SK-N-SH (cell line): ENCODE measurements around the gene PCDH17.

Source experiments
- CHD2 ChIP-seq: fragments of 150-350 bp; IDR thresholded peaks from 2 replicates; pipeline ENCODE4 v1.6.1; 2018; ENCODE audit warnings: low read length; ENCODE audit not compliant: partially characterized antibody
- CTCF ChIP-seq: fragments of 200-600 bp; sonication (generic); IDR thresholded peaks from 2 replicates; pipeline ENCODE4 v1.6.1; 2017; ENCODE audit warnings: antibody characterized with exemption, mild to moderate bottlenecking, moderate library complexity
- GATA2 ChIP-seq: sonication (generic); formaldehyde crosslinking; IDR thresholded peaks from 2 replicates; pipeline ENCODE4 v1.5.0; 2020; ENCODE audit warnings: mild to moderate bottlenecking, missing genetic modification reagents
- MAX ChIP-seq: IDR thresholded peaks from 2 replicates; pipeline ENCODE4 v1.4.0; 2012; ENCODE audit warnings: low read depth
- RAD21 ChIP-seq: IDR thresholded peaks from 2 replicates; pipeline ENCODE4 v1.6.1; 2012; ENCODE audit warnings: mild to moderate bottlenecking, low read length
- SIN3A ChIP-seq: IDR thresholded peaks from 2 replicates; pipeline ENCODE4 v1.6.1; 2012; ENCODE audit warnings: low read depth, mild to moderate bottlenecking, low read length, moderate library complexity, borderline replicate concordance
- TAF1 ChIP-seq: IDR thresholded peaks from 2 replicates; pipeline ENCODE4 v1.6.1; 2012; ENCODE audit warnings: low read depth, mild to moderate bottlenecking, low read length, moderate library complexity, borderline replicate concordance

GRCh38 chr13:57637515-57637914 is 6.0 kb downstream of the PCDH17 start:
- TF ChIP-seq TAF1 = no peak
- TF ChIP-seq MAX = no peak
- no peak for TF ChIP-seq CTCF
- TF ChIP-seq RAD21 = no peak
- no peak for TF ChIP-seq SIN3A
- TF ChIP-seq CHD2 = no peak
- no peak for TF ChIP-seq GATA2
